GM18508 (cell line): ENCODE results near the gene RNF13.
"Not testable (repeated sequence)": the region's sequence is repeated elsewhere in the genome, so short reads cannot be mapped to it uniquely, and the experiment has no call there.

Experiments used
- ATAC-seq: cut with Tn5 transposase; IDR thresholded peaks from one replicate; pipeline ENCODE4 v1.9.1; 2021; ENCODE audit warnings: moderate number of reproducible peaks; ENCODE audit not compliant: insufficient read depth, unreplicated experiment

The RNF13 gene

DNA sequence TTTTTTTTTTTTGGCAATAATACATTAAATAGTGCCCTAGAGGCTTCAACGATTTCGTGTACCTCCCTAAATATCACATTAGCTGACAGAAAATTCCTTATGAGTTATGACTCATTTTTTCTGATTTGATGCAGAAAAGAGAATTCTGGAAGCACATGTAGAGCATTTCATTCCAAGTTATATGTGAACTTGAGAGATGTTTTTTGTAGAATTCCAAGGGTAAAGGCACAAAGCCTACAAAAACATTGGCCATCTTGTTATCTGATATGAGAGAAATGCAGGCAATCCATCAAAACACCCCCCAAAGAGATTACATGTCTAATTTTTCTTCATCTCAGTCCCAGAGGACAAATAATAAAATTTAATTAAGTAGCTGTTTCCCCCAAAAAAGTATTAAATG, 164.4 kb downstream of the RNF13 start:
- ATAC-seq, result no peak

- not testable (repeated sequence) for ATAC-seq
Observed at GRCh38 chr3:149981979-149982378, 169.0 kb downstream of the RNF13 start.

DNA sequence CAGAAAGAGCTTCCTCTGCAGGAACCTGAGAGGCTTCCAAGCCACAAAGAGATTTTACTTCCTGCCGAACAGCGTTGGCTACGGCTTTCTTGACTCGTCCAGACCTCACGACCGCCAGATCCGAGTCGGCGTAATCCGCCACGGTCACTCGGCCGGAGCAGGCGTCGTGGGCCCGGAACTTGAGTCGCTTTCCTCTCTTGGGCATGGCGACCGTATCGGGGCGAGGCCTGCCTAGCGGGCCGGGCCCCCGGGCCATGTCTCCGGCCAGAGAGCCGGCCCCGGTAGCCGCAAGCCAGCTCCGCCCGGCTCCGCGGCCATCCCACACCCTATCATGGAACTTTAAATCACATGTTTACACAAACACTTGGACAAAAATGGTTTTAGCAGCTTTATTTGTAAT, 170.0 kb downstream of the RNF13 start:
- not testable (repeated sequence) for ATAC-seq

DNA sequence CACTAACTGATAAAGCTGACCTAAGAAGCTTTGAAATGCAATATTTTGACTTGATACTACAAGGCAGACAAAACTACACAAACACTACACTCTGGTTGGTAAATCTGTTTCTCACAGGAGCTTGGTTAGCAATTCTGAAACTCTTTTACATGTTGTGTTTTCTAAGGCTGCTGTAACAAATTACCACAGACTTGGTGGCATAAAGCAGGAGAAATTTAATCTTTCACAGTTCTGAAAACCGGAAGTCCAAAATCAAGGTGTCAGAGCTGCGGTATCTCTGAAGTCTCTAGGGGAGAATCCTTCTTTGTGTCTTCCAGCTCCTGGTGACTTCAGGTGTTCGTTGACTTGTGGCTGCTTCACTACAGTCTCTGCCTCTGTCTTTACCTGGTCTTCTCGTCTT, 170.6 kb downstream of the RNF13 start:
- ATAC-seq, result no peak

- ATAC-seq, result no peak
Observed at GRCh38 chr3:149989307-149989706, 176.3 kb downstream of the RNF13 start.

- no peak for ATAC-seq
Observed at GRCh38 chr3:149990423-149990948, 177.5 kb downstream of the RNF13 start.

DNA sequence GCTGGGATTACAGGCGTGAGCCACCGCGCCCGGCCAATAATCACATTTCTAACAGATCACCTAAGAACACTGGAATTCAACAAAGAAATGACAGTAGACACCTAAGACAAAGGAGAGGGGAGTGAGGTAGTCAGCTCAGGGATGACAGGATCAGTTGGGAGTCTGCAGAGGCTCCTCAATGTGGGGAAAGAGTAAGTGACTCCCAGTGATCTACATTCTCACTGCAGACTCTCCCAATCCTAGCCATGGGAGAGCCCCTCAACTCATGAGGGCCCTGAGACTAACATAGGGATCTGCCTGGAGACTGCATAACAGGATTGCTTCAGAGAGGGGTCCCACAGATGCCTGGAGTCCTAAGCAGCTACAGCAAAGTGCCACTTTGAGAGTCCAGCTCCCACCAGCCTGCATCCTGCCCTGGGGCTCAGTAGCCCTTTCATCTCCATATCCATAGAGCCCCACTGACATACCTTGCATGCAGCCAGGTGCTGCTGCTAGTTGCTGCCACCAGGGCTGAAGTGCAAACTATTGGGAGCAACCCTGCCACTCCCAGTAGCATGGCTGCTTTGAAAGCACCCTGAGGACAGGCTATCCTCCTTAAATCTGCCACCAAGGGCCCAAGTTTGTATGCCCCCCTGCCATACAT, 179.5 kb downstream of the RNF13 start:
- ATAC-seq, result no peak

- no peak for ATAC-seq
Observed at GRCh38 chr3:149998946-149999345, 185.9 kb downstream of the RNF13 start.

- no peak for ATAC-seq
Observed at GRCh38 chr3:149999421-149999820, 186.4 kb downstream of the RNF13 start.

GRCh38 chr3:150000641-150001040, 187.6 kb downstream of the RNF13 start:
- ATAC-seq, result no peak

DNA sequence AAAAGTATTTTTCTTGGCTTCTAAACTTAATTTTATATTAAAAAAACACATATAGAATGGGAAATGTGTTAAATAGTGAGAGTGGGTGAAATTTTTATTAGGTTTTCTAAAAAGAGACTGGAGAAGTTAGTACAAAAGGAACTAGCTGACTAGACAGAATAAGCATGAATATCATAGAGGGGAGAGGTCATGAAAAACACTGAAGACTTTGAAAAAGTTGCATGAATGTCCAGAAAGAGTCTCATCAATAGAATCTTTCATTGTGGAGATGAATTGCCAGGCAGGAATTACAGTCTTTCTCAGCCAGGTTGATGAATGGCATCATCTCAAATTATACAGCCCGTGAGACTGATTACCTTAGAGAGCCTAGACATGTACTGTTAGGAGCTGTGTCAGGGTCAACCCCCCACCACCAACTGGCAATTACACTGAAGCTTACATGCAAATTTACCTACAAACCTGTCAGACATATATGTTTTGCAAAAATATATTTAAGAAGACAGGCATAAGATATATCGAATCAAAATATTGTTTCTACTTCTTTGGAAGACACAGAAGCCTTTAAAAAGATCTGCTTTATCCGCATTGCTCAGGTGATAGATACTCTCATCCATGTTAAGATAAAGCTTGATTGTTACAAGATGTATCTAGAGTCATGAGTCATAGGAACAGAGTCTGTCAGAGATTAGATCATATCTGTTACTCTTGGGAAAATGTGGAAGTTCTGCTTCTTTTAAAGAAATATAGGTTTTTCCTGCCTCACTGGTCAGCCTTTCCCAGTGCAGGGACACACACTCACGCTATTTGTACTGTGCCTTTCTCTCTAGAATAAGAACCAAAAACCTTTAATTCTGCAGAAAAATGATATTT, 192.5 kb downstream of the RNF13 start:
- no peak for ATAC-seq

GRCh38 chr3:150006794-150007193, 193.8 kb downstream of the RNF13 start:
- no peak for ATAC-seq
